Endometrial microvascular endothelial cells (primary cell): ENCODE results near the gene PILRA. TPM values are rescaled to one million over a fixed set of nuclear protein-coding genes. Genes with fewer than 3 reads are reported as not detected.
"Not testable (repeated sequence)": the region's sequence is repeated elsewhere in the genome, so short reads cannot be mapped to it uniquely, and the experiment has no call there.

Experiments
- in situ Hi-C: cut with HindIII; loops from 2 replicates; pipeline ENCODE4 v1.10.0; 2017; ENCODE audit warnings: low sequenced_read_pairs, low pct_unique_long_range_greater_than_20kb; ENCODE audit errors: inconsistent ontology term
- total RNA-seq: library from RNA; depleted of rRNA; stranded (reverse); fragments of >200 nt; gene quantifications from one replicate; pipeline ENCODE4 v1.2.3, GENCODE V29; 2015; ENCODE audit errors: inconsistent ontology term

PILRA gene
- total RNA-seq = not detected

GRCh38 chr7:100373261-100373831 lies at the start of gene PILRA:
TSS of gene PILRA (plus strand) at chr7:100373487. CDS start at chr7:100373657, 170 bp downstream.
- in situ Hi-C loops = no loop called here

- in situ Hi-C loops = not testable (repeated sequence)
Measured at GRCh38 chr7:100324194-100324593, 49.1 kb upstream of the PILRA start.

- in situ Hi-C loops = not testable (repeated sequence)
Measured at GRCh38 chr7:100325671-100326070, 47.6 kb upstream of the PILRA start.

GRCh38 chr7:100326914-100327313 lies 46.4 kb upstream of the PILRA start:
- in situ Hi-C loops = not testable (repeated sequence)

- in situ Hi-C loops = not testable (repeated sequence)
Measured at GRCh38 chr7:100335566-100336466, 37.5 kb upstream of the PILRA start.

GRCh38 chr7:100338083-100338696 lies 35.1 kb upstream of the PILRA start:
- in situ Hi-C loops = not testable (repeated sequence)

- in situ Hi-C loops = not testable (repeated sequence)
Measured at GRCh38 chr7:100341286-100341685, 32.0 kb upstream of the PILRA start.

GRCh38 chr7:100342765-100343164 lies 30.5 kb upstream of the PILRA start:
- in situ Hi-C loops = no loop called here

- in situ Hi-C loops = not testable (repeated sequence)
Measured at GRCh38 chr7:100344124-100344559, 29.1 kb upstream of the PILRA start.

- in situ Hi-C loops = not testable (repeated sequence)
Measured at GRCh38 chr7:100344560-100345287, 28.6 kb upstream of the PILRA start.

GRCh38 chr7:100345288-100345672 lies 28.0 kb upstream of the PILRA start:
- in situ Hi-C loops = not testable (repeated sequence)

GRCh38 chr7:100346921-100347320 lies 26.4 kb upstream of the PILRA start:
- in situ Hi-C loops = no loop called here

- in situ Hi-C loops = no loop called here
Measured at GRCh38 chr7:100348805-100349204, 24.5 kb upstream of the PILRA start.

GRCh38 chr7:100349757-100350156 lies 23.5 kb upstream of the PILRA start:
- in situ Hi-C loops = no loop called here

GRCh38 chr7:100351657-100352058 lies 21.6 kb upstream of the PILRA start:
- in situ Hi-C loops = no loop called here

GRCh38 chr7:100352230-100352781 lies 21.0 kb upstream of the PILRA start:
- in situ Hi-C loops = not testable (repeated sequence)

- in situ Hi-C loops = no loop called here
Measured at GRCh38 chr7:100352984-100353684, 20.2 kb upstream of the PILRA start.

- in situ Hi-C loops = no loop called here
Measured at GRCh38 chr7:100353685-100354330, 19.5 kb upstream of the PILRA start.
